Measurements from ENCODE around the gene PSME2. TPM values are rescaled to one million over a fixed set of nuclear protein-coding genes. Genes with fewer than 3 reads are reported as not detected.
A peak's percentile ranks its signal among the peaks of the same experiment; 100 is the strongest.

Gene PSME2
- polyA plus RNA-seq, 2 of the 4 experiments (the other 2 are of a cell fraction) = 137 to 144 TPM

DNA sequence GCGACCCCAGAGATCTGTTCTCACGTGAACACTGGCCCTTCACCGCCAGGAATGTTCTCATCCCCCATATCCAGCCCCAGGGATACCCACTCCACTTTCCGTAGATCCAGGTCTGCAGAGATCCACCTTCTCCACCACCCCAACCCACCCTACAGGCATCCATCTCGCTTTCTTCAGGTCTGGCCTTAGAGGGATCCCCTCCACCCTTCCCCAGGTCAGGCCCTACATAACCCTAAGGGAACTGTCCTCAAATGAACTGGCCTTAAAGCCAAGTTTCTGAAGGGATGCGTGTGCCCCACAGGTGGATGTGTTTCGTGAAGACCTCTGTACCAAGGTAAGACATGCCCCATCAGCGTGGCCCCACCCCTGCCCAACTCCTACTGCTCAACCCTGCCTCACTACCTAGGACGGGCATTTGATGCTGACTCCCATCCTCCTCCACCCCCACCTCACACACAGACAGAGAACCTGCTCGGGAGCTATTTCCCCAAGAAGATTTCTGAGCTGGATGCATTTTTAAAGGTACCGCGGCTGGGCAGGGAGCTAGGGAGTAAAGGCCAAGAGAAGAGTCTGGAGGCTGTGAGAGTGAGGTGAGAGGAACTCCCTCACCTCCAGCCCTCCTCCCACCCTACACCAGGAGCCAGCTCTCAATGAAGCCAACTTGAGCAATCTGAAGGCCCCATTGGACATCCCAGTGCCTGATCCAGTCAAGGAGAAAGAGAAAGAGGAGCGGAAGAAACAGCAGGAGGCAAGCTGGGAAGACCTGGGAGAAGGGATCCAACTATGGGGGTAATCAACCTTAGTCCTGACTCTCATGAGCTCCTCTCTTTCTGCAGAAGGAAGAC lies 9.5 kb downstream of the PSME2 start:
- Histone ChIP-seq H3K4me1 (peaks cover 32% of the 10 kb centered on the region), H3K9me3 (no peaks in the 10 kb centered on the region), H3K27ac (peak overlapping the region; percentile 96 to 98), H3K4me3 (peak overlapping the region; percentile 88), H3K4me2 (peak overlapping the region; percentile 98)
- 50% methylated on average over 13 of the region's 13 CpGs for WGBS (ENCODE audit: missing lambda C conversion rate)
- no peak for FAIRE-seq
- ChIA-PET CTCF (interaction anchor here (0.7 to 5.4 kb wide), 12 partner anchors 9 to 83 kb away, joined by 3 to 47 read pairs (median 4); partner anchors contain the start of genes DCAF11, IRF9, NRL and RNF31), POLR2A (interaction anchor here (0.6 to 5.2 kb wide), 5 partner anchors 16 to 77 kb away, joined by 3 to 48 read pairs (median 7); partner anchors contain the start of genes CHMP4A, DCAF11 and NRL)
- no peak for TF ChIP-seq RNF2 (IDR thresholded peaks at IDR 0.05; ENCODE audit: borderline replicate concordance, low read depth)
- TF ChIP-seq, protein P1, sequence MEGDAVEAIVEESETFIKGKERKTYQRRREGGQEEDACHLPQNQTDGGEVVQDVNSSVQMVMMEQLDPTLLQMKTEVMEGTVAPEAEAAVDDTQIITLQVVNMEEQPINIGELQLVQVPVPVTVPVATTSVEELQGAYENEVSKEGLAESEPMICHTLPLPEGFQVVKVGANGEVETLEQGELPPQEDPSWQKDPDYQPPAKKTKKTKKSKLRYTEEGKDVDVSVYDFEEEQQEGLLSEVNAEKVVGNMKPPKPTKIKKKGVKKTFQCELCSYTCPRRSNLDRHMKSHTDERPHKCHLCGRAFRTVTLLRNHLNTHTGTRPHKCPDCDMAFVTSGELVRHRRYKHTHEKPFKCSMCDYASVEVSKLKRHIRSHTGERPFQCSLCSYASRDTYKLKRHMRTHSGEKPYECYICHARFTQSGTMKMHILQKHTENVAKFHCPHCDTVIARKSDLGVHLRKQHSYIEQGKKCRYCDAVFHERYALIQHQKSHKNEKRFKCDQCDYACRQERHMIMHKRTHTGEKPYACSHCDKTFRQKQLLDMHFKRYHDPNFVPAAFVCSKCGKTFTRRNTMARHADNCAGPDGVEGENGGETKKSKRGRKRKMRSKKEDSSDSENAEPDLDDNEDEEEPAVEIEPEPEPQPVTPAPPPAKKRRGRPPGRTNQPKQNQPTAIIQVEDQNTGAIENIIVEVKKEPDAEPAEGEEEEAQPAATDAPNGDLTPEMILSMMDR (IDR thresholded peaks at IDR 0.05) = no peak
- TF ChIP-seq JUN (IDR thresholded peaks at IDR 0.05) = no peak
- TF ChIP-seq, protein P2, sequence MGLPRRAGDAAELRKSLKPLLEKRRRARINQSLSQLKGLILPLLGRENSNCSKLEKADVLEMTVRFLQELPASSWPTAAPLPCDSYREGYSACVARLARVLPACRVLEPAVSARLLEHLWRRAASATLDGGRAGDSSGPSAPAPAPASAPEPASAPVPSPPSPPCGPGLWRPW (IDR thresholded peaks at IDR 0.05) = no peak
- TF ChIP-seq RCOR1 (IDR thresholded peaks at IDR 0.05; ENCODE audit: low read depth, low read length) = no peak
- DNase-seq (ENCODE audit: low read depth in 1 of 2, low spot score in 1 of 2) = no peak
- ATAC-seq = no peak

- FAIRE-seq (no peak), ATAC-seq (peak; percentile 82 to 92), DNase-seq (ENCODE audit: low read depth in 1 of 2, low spot score in 1 of 2) (peak; percentile 81 to 86)
- no peaks in the 10 kb centered on the region for H3K9me3 ChIP-seq
- POLR2A ChIA-PET = interaction anchor here (0.6 to 5.2 kb wide), 11 partner anchors 9 to 357 kb away, joined by 3 to 48 read pairs (median 6); partner anchors contain the start of genes CHMP4A, DCAF11, IRF9 and NRL
- peak within 1 kb of the TSS; percentile 98 for H3K4me2 ChIP-seq
- 0% methylated on average over 7 of the region's 75 CpGs for WGBS (ENCODE audit: missing lambda C conversion rate)
- CTCF ChIA-PET = interaction anchor here (0.5 to 5.4 kb wide), 14 partner anchors 8 to 82 kb away, joined by 3 to 47 read pairs (median 4); partner anchors contain the start of genes IRF9 and RNF31
- peaks cover 32% of the 10 kb centered on the region for H3K4me1 ChIP-seq
- peak within 1 kb of the TSS; percentile 88 for H3K4me3 ChIP-seq
- H3K27ac ChIP-seq = peak within 1 kb of the TSS; percentile 96 to 98
- TF ChIP-seq HOXB5 (CRISPR knock-in tag; IDR thresholded peaks at IDR 0.05) (no peak), SMC3 (IDR thresholded peaks at IDR 0.05) (no peak), CHD2 (IDR thresholded peaks at IDR 0.05; ENCODE audit: low read length, partially characterized antibody) (peak; percentile 45), NR3C1 (IDR thresholded peaks at IDR 0.05) (no peak), TFCP2L1 (CRISPR knock-in tag; IDR thresholded peaks at IDR 0.05) (no peak), CHD4 (IDR thresholded peaks at IDR 0.05; ENCODE audit: borderline replicate concordance) (no peak), MYC (IDR thresholded peaks at IDR 0.05; ENCODE audit: borderline replicate concordance, low read length) (no peak), RAD21 (conservative IDR thresholded peaks at IDR 0.05 in 1 of 2, IDR thresholded peaks at IDR 0.05 in 1 of 2) (no peak), MAFK (IDR thresholded peaks at IDR 0.05; ENCODE audit: partially characterized antibody) (no peak), NFE2L2 (conservative IDR thresholded peaks at IDR 0.05; ENCODE audit: low read length) (no peak), PHF8 (IDR thresholded peaks at IDR 0.05; ENCODE audit: borderline replicate concordance, low read depth) (peak; percentile 51), POLR2A (IDR thresholded peaks at IDR 0.05; ENCODE audit: low read length) (peak; percentile 41), CEBPB (IDR thresholded peaks at IDR 0.05) (no peak), EHF (CRISPR knock-in tag; IDR thresholded peaks at IDR 0.05) (no peak), JUN (IDR thresholded peaks at IDR 0.05) (peak in 1 of 2 experiments; percentile 49; a peak in 2 of 5 replicates)
- TF ChIP-seq, protein P3, sequence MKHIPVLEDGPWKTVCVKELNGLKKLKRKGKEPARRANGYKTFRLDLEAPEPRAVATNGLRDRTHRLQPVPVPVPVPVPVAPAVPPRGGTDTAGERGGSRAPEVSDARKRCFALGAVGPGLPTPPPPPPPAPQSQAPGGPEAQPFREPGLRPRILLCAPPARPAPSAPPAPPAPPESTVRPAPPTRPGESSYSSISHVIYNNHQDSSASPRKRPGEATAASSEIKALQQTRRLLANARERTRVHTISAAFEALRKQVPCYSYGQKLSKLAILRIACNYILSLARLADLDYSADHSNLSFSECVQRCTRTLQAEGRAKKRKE (CRISPR knock-in tag; IDR thresholded peaks at IDR 0.05; ENCODE audit: low read depth) = no peak
- TF ChIP-seq, protein P4, sequence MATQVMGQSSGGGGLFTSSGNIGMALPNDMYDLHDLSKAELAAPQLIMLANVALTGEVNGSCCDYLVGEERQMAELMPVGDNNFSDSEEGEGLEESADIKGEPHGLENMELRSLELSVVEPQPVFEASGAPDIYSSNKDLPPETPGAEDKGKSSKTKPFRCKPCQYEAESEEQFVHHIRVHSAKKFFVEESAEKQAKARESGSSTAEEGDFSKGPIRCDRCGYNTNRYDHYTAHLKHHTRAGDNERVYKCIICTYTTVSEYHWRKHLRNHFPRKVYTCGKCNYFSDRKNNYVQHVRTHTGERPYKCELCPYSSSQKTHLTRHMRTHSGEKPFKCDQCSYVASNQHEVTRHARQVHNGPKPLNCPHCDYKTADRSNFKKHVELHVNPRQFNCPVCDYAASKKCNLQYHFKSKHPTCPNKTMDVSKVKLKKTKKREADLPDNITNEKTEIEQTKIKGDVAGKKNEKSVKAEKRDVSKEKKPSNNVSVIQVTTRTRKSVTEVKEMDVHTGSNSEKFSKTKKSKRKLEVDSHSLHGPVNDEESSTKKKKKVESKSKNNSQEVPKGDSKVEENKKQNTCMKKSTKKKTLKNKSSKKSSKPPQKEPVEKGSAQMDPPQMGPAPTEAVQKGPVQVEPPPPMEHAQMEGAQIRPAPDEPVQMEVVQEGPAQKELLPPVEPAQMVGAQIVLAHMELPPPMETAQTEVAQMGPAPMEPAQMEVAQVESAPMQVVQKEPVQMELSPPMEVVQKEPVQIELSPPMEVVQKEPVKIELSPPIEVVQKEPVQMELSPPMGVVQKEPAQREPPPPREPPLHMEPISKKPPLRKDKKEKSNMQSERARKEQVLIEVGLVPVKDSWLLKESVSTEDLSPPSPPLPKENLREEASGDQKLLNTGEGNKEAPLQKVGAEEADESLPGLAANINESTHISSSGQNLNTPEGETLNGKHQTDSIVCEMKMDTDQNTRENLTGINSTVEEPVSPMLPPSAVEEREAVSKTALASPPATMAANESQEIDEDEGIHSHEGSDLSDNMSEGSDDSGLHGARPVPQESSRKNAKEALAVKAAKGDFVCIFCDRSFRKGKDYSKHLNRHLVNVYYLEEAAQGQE (IDR thresholded peaks at IDR 0.05) = peak; percentile 47; the same call in 1 of the 2 replicates
- TF ChIP-seq, protein P2 (IDR thresholded peaks at IDR 0.05) = no peak
- TF ChIP-seq, protein P5, sequence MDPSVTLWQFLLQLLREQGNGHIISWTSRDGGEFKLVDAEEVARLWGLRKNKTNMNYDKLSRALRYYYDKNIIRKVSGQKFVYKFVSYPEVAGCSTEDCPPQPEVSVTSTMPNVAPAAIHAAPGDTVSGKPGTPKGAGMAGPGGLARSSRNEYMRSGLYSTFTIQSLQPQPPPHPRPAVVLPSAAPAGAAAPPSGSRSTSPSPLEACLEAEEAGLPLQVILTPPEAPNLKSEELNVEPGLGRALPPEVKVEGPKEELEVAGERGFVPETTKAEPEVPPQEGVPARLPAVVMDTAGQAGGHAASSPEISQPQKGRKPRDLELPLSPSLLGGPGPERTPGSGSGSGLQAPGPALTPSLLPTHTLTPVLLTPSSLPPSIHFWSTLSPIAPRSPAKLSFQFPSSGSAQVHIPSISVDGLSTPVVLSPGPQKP (IDR thresholded peaks at IDR 0.05; ENCODE audit: low read depth, low read length) = no peak
- TF ChIP-seq, protein P6, sequence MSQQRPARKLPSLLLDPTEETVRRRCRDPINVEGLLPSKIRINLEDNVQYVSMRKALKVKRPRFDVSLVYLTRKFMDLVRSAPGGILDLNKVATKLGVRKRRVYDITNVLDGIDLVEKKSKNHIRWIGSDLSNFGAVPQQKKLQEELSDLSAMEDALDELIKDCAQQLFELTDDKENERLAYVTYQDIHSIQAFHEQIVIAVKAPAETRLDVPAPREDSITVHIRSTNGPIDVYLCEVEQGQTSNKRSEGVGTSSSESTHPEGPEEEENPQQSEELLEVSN (IDR thresholded peaks at IDR 0.05; ENCODE audit: borderline replicate concordance, low read depth) = no peak
Observed at GRCh38 chr14:24135834-24136683, 10.4 kb downstream of the PSME2 start, which contains the start of gene PSME1. Gene PSME1, plus strand, starts transcription at chr14:24136194. Its CDS starts 69 bp downstream, at chr14:24136263.
